Loucy (cell line): Measurements from ENCODE around the gene GNAI1.

Experiments used
- EZH2phosphoT487 ChIP-seq: fragments of 200-600 bp; IDR thresholded peaks from 2 replicates; pipeline ENCODE4 v1.6.1; 2018; ENCODE audit warnings: antibody characterized with exemption, mild to moderate bottlenecking, moderate library complexity, borderline replicate concordance
- TF ChIP-seq, protein P1 (sequence below): fragments of 200-600 bp; sonication (generic); conservative IDR thresholded peaks from 2 replicates; pipeline ENCODE4 v1.5.1; 2014; ENCODE audit warnings: mild to moderate bottlenecking, antibody characterized with exemption, low read length

DNA sequence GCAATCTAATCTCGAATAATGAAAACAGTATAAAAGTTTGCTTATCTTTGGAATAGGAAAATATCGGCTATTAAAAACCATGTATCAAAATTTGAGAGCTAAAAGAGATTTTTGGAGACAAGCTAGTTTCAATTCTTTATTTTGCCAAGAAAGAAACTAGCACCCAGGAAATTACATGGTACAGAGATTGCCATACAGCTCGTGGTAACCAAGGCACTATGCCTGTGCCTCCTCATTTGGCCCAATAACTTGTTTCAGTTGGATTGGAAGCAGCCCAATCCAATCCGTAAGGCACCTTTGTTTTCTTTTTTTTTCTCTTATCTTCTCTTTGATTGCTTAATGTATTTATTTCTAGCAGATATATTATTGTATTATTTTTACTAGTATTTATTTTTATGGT, 55.0 kb downstream of the GNAI1 start:
- TF ChIP-seq, protein P1, sequence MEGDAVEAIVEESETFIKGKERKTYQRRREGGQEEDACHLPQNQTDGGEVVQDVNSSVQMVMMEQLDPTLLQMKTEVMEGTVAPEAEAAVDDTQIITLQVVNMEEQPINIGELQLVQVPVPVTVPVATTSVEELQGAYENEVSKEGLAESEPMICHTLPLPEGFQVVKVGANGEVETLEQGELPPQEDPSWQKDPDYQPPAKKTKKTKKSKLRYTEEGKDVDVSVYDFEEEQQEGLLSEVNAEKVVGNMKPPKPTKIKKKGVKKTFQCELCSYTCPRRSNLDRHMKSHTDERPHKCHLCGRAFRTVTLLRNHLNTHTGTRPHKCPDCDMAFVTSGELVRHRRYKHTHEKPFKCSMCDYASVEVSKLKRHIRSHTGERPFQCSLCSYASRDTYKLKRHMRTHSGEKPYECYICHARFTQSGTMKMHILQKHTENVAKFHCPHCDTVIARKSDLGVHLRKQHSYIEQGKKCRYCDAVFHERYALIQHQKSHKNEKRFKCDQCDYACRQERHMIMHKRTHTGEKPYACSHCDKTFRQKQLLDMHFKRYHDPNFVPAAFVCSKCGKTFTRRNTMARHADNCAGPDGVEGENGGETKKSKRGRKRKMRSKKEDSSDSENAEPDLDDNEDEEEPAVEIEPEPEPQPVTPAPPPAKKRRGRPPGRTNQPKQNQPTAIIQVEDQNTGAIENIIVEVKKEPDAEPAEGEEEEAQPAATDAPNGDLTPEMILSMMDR = no peak
- no peak for TF ChIP-seq EZH2phosphoT487
